ENCODE results near the gene CXorf38.
"Not testable (repeated sequence)": the region's sequence is repeated elsewhere in the genome, so short reads cannot be mapped to it uniquely, and the experiment has no call there.

CXorf38 gene

GRCh38 chrX:40625294-40625693 is 22.1 kb downstream of the CXorf38 start:
- no peak for DNase-seq

GRCh38 chrX:40623665-40624064 is 23.7 kb downstream of the CXorf38 start:
- DNase-seq, result no peak

- no peak for DNase-seq
Observed at GRCh38 chrX:40623139-40623536, 24.2 kb downstream of the CXorf38 start, which contains the start of gene MPC1L. Gene MPC1L (plus strand): TSS chrX:40623428. CDS start chrX:40623566, 138 bp downstream.

DNA sequence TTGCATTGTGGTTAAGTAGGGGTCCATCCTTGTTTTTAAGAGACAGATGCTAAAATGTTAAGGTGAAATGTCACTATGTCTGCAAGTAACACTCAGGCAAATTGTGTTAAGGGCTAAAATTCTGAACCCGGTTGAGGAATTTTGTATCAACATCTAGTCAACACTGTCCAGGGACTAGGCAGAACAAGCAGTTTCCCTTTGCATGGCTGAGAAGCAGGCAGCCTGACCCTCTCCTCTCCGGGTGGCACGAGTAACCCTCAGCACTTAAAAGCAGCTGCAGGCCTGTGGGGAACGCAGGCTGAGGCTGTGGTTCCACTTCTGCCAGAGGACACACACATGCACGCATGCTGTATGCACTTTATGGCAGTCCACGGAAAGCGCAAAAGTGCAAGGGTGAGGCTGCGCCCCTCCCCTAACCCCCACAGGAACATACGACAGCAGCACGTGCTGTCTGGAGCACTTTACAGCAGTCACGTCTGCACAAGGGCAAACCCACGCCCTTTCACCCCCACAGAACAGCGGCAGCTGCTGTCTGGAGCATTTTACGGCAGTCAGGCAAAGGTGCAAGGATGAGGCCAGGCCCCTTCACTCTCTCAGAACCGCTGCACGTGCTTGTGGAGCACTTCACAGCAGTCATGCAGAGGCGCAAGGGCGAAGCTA is 24.8 kb downstream of the CXorf38 start:
- DNase-seq, result no peak

GRCh38 chrX:40617566-40617965 is 29.8 kb downstream of the CXorf38 start:
- no peak for DNase-seq

GRCh38 chrX:40615976-40616375 is 31.4 kb downstream of the CXorf38 start:
- no peak for DNase-seq

GRCh38 chrX:40612511-40612910 is 34.9 kb downstream of the CXorf38 start:
- no peak for DNase-seq

DNA sequence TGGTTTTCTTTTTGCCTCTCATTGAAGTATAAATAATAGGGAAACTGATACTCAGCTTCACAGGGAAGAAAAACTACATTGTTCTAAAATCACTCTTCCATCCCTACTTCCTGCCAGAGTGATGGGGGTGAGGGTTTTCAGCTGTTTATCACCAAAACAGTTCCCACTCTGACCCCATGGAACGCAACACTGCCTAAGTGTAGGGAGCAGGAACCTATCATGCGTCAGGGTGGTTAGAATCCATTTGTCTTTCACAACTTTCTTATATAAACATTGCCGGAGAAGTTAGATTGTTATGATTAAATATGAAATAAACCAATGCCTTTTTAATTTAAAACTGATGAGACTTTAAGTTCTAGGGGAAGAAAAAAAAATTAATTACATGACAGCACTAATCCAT is 40.0 kb downstream of the CXorf38 start:
- no peak for DNase-seq

GRCh38 chrX:40603446-40603845 is 43.9 kb downstream of the CXorf38 start:
- no peak for DNase-seq

DNA sequence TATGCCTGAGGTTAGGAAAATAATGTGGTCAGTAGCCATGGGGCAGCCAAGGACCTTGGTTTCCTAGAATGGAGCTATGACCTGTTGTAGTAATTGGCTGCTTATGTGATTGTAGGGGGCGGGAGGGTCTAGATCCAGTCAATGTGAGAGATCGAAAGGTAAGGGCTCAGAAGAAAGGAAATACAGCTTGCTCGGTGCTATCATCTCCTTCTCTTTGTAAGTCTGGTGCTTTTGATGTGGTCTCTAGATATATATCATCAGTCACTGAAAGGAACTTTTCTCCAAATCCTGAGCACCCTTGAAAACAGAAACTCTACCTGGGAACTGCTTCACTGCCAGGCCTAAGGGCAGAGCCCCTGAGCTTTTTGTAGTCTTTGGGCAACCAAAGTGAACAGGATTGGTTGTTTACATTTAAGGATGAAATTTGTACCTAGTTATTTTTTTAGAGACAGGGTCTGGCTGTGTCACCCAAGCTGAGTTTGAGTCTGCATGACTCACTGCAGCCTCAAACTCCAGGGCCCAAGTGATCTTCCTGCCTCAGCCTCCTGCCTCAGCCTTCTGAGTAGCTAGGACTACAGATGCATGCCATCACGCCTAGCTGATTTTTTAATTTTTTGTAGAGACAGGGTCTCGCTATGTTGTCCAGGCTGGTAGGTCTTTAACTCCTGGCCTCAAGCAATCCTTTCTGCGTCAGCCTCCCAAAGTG is 57.6 kb downstream of the CXorf38 start:
- DNase-seq, result not testable (repeated sequence)

DNA sequence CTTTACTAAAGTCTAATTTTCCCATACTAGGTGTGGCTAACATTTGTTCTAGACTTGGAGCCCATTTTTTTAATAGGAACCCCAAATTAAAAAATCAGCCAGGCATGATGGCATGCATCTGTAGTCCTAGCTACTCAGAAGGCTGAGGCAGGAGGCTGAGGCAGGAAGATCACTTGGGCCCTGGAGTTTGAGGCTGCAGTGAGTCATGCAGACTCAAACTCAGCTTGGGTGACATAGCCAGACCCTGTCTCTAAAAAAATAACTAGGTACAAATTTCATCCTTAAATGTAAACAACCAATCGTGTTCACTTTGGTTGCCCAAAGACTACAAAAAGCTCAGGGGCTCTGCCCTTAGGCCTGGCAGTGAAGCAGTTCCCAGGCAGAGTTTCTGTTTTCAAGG is 59.7 kb downstream of the CXorf38 start:
- not testable (repeated sequence) for DNase-seq

GRCh38 chrX:40582811-40583210 is 64.5 kb downstream of the CXorf38 start:
- DNase-seq, result no peak

GRCh38 chrX:40582178-40582577 is 65.2 kb downstream of the CXorf38 start:
- DNase-seq, result not testable (repeated sequence)

DNA sequence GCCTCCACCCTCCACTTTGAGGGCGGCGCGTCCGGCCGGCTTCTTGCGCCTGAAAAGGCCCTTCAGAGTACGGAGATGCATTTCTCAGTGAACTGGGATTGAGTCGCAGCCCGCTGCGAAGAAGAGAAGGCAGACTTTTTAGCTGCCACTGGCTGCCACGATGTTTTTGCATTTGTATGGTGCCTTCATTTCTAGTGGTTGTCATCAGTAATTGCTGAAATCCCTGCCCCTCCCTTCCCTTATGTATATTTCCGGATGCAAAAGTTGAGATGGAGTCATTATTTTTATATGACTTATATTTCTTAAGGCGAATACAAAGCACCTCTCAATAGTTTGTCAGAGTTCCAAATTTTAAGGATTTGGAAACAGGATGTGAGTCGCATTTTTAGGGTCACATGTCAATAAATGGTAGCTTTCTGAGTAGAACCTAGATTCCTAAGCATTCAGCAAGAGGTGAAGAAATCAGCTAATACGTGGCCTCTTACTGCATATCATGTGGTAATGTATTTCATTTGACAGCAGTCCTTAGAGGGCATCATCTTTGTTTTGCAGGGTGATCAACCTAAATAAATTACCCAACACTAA is 65.9 kb downstream of the CXorf38 start:
- peak; percentile 33 for DNase-seq

GRCh38 chrX:40580537-40581335 is 66.6 kb downstream of the CXorf38 start, which contains the start of gene ATP6AP2:
Gene ATP6AP2 (plus strand): TSS chrX:40580970. CDS start chrX:40581066, 96 bp downstream.
- peak; percentile 93 for DNase-seq

DNA sequence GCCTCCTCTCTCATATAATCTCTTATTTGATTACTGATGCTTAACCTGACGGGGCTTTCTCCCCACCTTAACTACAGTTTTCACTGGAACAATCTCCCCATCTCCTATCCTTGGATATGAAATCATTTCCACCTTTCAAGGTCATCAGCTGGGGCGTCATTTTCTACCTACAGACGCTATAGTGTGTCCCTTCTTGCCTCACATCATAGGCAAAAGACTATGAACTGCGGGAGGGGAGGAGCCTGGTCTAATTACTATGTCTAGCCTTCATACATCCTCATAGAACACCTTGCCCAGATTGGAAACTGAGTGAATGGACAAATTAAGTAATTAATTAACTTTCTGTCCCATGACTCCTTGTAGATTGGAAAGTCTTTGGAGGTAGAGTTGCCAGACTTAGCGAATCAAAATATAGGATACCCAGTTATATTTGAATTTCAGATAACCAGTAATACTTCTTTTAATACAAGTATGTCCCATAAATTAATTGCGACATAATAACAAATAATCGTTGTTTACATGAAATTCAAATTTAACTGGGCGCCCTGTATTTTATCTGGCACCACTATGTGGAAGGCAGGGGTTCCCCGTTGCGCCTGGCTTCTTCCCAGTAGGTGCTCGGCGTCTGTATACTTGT is 67.3 kb downstream of the CXorf38 start:
- no peak for DNase-seq

- DNase-seq, result no peak
Observed at GRCh38 chrX:40579141-40579540, 68.2 kb downstream of the CXorf38 start.

GRCh38 chrX:40578039-40578695 is 69.2 kb downstream of the CXorf38 start:
- no peak for DNase-seq
